NCI-H1436 treated with DMSO at 0.1 percent for 48 hours (cell line): ENCODE measurements around the gene ZACN.
"Not testable (repeated sequence)": the region's sequence is repeated elsewhere in the genome, so short reads cannot be mapped to it uniquely, and the experiment has no call there.

ENCODE experiments used
- DNase-seq: peaks from one replicate; lab custom pipeline; 2025; lab: John Stamatoyannopoulos, UW

The ZACN gene

GRCh38 chr17:76078860-76079534 is at the start of gene ZACN:
ZACN (plus strand) TSS chr17:76079182; CDS start chr17:76079265, 83 bp downstream.
- no peak for DNase-seq

DNA sequence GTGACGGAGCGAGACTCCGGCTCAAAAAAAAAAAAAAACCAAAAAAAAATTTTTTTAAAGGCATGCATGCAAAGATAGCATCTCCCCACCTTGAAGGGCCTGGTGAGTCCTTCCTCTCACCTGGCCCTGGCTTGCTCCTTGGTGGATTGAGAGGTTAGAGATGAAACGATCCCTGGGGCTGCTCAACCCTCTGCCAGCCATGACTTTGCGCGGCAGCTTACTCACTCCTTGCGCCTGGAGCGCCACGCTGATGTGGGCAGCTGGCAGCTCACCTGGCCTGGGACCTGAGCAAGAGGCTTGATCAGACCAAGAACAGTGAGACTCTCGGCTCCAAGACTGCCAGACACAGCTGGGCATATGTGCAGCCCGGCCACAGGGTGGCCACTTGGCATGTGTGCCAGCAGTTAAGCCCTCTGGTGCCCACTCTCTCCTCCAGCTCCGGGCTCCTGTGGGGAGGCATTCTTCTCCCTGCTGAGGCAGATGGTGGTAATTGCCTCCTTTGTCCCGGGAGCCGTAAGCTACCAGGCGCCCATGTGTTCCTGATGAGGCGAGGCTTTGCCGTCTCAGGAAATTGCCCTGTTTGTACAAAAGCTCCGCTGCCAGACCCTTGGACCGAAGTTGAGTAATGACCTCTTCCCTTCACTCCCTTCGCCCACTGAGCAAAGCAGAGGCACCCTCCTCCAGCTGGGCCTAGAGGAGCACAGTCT is 46.8 kb upstream of the ZACN start:
- no peak for DNase-seq

DNA sequence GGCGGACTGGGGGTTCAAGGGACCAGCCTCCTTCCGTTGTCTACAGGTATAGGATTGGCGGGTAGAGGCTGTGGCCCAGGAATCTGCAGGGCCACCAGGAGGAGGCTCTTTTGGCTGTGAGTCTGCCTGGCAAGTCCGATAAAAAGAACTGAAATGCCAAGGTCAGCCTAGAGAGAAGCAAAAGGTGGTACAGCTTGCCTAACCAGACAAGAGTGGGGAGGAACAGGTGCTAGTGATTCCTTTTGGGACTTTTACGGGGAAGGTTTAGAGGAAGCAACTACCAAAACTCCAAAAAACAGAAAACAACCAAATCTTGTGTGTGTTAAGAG is 46.2 kb upstream of the ZACN start:
- no peak for DNase-seq

- no peak for DNase-seq
These were observed 45.8 kb upstream of the ZACN start for GRCh38 chr17:76033139-76033538.

DNA sequence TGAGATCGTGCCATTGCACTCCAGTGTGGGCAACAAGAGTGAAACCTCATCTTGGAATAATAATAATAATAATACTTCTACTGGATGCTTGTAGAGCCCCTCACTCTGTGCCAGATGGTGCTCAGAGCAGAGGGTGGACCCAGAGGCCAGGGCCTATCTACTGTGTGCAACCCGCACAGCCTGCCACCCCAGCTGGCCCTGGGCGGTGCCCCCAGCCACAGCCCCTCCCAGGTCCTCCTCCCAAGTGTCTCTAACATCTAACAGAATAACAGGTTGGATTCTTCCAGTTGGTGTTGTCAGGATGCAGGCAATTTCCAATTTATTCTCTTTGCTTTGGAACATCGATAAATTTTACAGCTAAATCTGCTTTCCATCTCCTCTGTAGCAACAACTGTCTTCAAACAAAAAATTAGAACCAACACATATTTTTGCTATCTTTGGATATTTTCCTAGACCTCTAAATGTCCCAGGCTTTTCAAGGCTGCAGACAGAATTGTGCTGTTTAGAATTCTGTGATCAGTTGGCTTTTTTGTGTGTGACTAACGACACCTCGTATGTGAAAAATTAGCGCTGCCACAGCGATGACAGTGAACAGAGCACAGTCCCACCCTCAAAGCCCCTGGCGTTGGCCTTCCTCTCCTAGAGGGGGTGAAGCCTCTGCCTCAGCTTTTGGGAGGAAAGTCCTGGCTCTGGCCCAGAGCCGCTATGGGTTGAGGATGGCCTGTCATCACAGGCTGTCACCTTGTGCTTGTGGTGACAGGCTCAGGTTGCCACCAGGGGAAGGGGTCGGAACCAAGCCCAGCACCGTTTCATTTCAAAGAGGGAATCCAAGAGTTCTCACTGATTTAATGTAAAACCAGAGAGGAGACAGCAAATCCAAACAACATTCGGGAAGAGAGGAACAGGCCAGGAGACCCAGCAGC is 44.3 kb upstream of the ZACN start:
- no peak for DNase-seq

DNA sequence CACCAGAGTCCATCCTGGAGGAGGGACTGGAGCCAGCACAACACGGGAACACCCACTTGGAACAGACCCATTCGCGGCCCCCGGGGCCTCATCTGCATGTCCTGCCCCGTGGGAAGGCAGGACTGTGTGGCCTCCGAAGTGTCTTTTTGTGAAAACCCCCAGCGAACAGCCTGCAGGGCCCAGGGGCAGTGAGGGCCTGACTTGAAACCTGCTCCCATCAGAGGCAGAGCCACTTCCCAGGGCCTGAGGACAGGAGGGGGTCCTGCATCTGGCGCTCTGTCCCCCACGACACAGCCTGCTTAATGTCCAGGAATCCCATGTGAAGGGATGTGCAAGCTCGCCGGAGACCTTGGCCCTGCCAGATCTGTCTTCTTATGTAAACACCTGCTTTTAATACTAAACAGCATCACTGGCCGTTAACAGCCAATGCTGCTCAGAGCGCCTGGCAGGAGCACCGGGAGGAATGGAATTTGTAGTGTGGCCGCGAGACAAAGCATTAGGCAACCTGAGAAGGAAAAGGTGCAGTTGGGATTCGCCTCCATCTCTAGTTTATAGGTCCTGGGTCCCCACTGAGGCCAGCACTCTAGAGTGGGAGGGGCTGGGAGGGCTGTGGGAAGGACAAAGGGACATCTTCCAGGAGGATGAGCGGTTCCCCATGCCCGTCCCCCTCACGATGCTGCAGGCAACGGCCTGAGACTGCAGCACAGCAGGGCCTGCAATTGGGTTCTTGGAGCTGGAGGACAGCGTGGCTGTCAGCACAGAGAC is 42.3 kb upstream of the ZACN start:
- DNase-seq = no peak

- DNase-seq = no peak
These were observed 40.9 kb upstream of the ZACN start for GRCh38 chr17:76038050-76038449.

DNA sequence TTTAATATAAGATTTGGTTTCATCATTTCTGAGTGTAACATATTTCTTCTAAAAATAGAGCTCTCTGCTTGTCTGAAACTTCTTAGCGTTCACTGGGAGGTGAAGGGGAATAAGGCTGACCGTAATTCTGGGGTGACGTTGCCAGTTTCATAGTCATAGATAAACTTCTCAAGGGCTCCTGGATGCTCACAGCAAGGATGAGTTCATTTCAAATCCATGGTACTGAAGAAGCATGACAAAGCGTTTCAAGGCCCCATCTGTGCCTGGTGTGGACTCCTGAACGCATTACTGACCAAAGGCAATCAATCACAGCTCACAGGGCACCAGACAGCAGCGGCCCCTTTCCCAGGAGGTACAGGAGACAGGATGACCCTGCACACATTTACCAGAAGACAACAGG is 39.9 kb upstream of the ZACN start:
- no peak for DNase-seq

GRCh38 chr17:76040376-76040775 is 38.6 kb upstream of the ZACN start:
- DNase-seq = no peak

- not testable (repeated sequence) for DNase-seq
These were observed 36.1 kb upstream of the ZACN start for GRCh38 chr17:76042868-76043267.

DNA sequence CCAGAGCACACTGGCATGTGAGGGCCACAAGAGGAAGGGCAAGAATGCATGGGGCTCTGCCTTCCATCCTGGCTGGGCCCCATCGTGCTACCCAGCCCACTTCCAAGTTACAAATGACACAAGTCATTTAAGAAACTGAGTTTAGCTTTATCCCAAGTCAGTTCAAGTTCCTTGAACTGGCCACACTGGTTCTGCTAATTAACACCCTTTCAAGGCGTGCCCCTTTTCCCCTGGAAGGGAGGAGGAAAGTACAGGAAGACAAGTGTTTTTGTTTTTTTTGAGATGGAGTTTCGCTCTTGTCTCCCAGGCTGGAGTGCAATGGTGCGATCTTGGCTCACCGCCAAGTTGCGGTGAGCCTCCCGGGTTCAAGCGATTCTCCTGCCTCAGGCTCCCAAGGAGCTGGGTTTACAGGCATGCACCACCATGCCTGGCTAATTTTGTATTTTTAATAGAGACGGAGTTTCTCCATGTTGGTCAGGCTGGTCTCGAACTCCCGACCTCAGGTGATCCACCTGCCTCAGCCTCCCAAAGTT is 34.4 kb upstream of the ZACN start:
- DNase-seq = not testable (repeated sequence)

DNA sequence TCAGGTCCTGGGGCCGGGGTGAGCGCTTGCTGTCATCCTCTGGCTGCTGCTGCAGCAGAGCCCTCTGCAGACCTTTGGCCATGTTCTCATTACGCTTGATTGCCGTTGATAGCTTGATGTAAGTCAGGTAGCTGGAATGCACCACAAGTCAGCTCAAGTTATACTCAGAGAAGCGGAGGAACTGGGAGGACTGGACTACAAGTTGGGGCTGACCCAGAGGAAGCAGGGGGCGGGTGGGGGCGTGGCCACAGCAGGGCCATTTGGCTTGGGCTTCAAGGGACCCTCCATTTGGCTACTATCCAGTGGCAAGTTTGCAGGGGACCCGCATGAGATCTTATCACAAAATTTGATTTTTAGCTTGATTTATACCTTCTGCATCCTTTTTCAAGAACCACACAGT is 32.9 kb upstream of the ZACN start:
- no peak for DNase-seq

GRCh38 chr17:76048025-76048605 is 30.9 kb upstream of the ZACN start:
- no peak for DNase-seq

GRCh38 chr17:76048711-76049110 is 30.3 kb upstream of the ZACN start:
- DNase-seq = no peak

DNA sequence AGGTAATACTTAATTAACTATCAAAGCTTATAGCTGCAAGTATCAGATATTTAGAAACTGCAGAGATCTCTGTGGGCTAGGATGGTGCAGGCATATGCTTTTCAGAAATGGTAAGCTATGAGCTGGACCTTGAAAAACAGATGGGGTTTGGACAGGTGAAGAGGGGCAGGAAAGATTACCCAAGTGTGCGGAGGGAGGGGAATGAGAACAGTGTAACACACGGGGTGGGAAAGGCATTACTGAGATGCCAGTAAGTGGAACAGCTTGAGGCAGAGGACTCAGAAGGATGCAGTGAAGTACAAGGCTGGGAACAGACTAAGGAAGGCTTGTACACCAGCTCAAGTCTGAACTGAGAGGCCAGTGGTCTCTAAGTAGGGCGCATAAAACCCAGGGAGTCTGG is 29.7 kb upstream of the ZACN start:
- no peak for DNase-seq

DNA sequence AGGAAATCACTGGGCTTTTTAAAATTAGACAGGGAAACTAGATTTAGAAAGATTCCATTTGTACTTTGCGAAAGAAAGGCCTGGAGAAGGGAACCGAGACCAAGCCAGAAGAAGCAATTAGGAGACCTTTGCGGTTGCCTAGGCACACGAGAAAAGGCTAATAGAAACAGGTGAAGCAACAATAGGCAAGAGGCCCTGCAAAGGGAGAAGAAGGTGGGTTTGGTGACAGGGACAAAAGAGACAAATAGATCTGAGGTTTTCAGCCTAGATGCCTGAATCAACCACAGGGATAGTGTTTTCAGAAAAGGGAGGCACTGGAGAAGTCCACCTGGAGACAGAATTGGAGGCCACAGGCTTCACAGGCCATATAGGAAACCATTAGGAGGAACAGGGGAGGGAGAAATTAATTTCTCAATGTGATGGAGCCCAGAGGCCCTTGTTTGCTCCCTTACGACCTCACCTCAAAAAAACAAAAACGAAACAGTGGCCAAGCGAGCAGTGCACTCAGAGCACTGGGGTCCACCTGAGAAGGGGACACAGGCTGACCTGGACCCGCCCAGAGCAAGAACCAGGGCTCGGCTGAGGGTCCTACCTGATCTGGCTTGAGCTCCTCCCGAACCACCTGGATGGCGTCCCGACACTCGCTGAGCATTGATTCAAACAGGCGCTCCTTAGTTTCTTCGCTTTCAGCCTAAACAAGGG is 29.0 kb upstream of the ZACN start:
- DNase-seq = no peak

DNA sequence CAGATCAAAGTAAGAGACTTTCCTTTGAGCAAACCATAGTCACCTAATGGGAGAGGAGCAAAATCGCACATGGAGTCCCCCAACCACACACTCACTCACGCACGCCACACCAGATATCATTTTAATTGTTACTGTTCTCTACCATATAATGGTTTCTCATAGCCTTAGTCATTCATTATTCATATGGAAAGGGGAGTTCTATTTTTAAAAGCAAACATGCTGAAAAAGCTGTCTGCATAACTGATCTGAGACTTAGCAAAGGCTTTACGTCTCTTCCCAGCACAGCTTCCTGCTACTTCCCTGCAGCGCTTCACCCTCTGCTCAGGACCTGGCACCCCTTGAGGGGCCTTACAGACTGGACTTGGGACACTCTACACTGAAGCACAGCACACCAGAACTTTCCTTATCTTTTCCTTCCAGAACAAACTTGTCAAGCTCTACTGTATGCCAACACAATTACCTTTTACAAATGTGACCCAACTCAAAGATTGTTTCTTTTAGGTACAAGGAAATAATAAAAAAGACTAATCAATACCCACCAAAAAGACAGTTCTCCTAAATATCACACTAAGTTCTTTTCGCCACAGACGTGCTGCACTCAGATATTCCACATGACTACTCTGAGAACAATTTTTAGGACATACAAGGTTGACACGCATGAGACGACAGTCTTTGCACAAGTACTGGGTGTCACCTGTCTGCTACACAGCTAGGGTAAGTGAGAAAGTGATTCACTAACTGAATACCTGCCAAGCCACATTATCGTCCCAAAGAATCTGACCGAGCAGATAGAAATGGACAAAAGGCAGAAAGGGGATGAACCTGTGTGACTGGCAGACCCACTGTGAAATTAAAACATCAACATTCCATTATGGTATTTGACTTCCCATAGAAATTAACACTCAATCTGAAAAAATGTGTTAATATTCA is 28.2 kb upstream of the ZACN start:
- no peak for DNase-seq

- DNase-seq = no peak
These were observed 27.4 kb upstream of the ZACN start for GRCh38 chr17:76051561-76051960.

DNA sequence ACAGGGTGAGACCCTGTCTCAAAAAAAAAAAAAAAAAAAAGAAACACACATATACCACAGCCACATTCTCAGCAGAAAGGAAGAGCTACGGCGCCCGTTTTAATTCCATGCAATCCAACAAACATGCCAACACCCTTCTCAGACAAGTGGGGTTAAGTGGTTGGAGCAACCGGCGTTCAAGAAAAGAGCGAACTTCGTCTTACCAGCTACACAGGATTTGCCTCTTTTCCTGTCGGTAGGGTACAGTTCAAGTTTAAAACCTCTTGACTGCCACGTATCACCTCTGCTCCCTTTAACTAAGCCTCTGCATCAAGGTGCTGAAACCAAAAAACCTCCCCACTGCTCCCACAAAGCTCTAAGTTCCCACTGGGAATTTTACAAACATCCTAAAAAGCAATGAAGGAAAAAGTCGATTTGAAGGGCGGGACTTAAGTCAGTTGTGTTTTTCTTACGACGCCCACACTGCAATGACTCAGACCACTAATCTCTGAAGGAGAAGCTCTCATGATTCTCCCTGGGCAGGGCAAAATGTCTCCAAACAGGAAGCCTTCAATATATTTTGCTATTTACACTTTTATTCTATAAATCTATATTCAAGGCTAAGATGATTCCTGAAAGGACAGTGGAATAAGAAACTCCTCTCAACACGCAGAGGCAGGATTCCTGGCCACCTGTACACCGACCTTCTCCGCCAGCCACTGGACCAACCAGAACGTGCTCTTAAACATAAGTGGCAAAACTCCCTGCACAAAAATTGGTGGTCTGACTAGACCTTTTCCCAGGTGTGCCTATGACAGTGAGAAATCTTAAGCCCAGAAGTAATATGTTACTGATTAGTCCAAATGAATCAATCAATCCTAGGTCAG is 25.5 kb upstream of the ZACN start:
- DNase-seq = no peak
